Stomach (tissue), 4 donors: Measurements from ENCODE around the gene GATA3.

ENCODE experiments used
- POLR2A ChIP-seq, 4 donors: fragments of 450-650 bp; IDR thresholded peaks; one replicate each; pipeline ENCODE4 v1.6.1; 2016; ENCODE audit warnings: antibody characterized with exemption in 4 of 4, control low read depth in 2 of 4, mild to moderate bottlenecking in 1 of 4, moderate library complexity in 1 of 4
- TF ChIP-seq, protein P1 (sequence below), 7 experiments: fragments of 450-650 bp in 4 of 7; fragments of 200-600 bp in 3 of 7; sonication (generic) in 3 of 7; IDR thresholded peaks; one replicate each; pipeline ENCODE4 v1.5.1; 2016 to 2019; ENCODE audit warnings: antibody characterized with exemption in 7 of 7, control low read depth in 2 of 7, mild to moderate bottlenecking in 1 of 7

DNA sequence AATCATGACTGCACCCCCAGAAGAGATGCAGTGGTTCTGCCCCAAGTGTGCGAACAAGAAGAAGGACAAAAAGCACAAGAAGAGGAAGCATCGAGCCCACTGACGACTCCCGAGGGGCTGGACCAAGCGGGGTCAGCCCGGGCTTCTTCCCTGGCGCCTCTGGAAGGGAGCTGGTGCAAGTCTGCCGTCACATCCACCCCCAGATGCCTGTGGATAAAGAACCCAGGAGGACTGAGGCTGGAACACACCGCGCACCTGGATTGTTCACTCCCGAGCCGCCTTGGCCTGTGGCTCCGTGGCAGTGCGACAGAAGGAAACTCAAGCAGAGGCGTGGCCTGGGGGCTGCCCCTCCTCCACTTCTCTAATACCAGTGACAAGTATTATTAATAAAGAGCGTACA, 39.8 kb upstream of the GATA3 start:
- no peak for TF ChIP-seq POLR2A (IDR thresholded peaks at IDR 0.05)
- TF ChIP-seq, protein P1, sequence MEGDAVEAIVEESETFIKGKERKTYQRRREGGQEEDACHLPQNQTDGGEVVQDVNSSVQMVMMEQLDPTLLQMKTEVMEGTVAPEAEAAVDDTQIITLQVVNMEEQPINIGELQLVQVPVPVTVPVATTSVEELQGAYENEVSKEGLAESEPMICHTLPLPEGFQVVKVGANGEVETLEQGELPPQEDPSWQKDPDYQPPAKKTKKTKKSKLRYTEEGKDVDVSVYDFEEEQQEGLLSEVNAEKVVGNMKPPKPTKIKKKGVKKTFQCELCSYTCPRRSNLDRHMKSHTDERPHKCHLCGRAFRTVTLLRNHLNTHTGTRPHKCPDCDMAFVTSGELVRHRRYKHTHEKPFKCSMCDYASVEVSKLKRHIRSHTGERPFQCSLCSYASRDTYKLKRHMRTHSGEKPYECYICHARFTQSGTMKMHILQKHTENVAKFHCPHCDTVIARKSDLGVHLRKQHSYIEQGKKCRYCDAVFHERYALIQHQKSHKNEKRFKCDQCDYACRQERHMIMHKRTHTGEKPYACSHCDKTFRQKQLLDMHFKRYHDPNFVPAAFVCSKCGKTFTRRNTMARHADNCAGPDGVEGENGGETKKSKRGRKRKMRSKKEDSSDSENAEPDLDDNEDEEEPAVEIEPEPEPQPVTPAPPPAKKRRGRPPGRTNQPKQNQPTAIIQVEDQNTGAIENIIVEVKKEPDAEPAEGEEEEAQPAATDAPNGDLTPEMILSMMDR (IDR thresholded peaks at IDR 0.05), result no peak
